PC-9 (cell line): ENCODE measurements around the gene PLOD3. TPM values are rescaled to one million over a fixed set of nuclear protein-coding genes. Genes with fewer than 3 reads are reported as not detected.
A peak's percentile ranks its signal among the peaks of the same experiment; 100 is the strongest.

ENCODE experiments used
- BruUV-seq: library from RNA; stranded (reverse); fragments of 400-500 nt; replicated peaks from 2 replicates; lab custom pipeline; 2021; lab: Mats Ljungman, UMichigan
- CTCF ChIA-PET: fragments of 300-600 bp; sonication (Branson Sonifier 250); formaldehyde crosslinking; loops from one replicate; lab custom pipeline; 2022; ENCODE audit warnings: antibody characterized with exemption; lab: Charles Lee
- POLR2A ChIA-PET: fragments of 300-600 bp; sonication (Branson Sonifier 250); formaldehyde crosslinking; loops from one replicate; lab custom pipeline; 2022; ENCODE audit warnings: antibody characterized with exemption; ENCODE audit not compliant: unreplicated experiment; lab: Charles Lee
- DNase-seq, 2 experiments: peaks; one replicate each; pipeline versions ENCODE4 v3.0.0 to v3.0.0-alpha.2; 2015 to 2022; ENCODE audit warnings: mixed read lengths in 1 of 2
- H2AFZ ChIP-seq: fragments of 200-600 bp; sonication (generic); 2 replicates; pipeline ENCODE4 v1.8.1; 2017; ENCODE audit warnings: antibody characterized with exemption
- H3F3A ChIP-seq: fragments of 200-600 bp; sonication (generic); 2 replicates; pipeline ENCODE4 v1.8.1; 2017; ENCODE audit warnings: antibody characterized with exemption, mild to moderate bottlenecking, low read depth; ENCODE audit not compliant: insufficient read depth
- H3K27ac ChIP-seq: fragments of 200-600 bp; sonication (generic); 2 replicates; pipeline ENCODE4 v1.6.1; 2016; ENCODE audit warnings: mixed run types
- H3K27me3 ChIP-seq: fragments of 200-600 bp; sonication (generic); 2 replicates; pipeline ENCODE4 v1.6.1; 2016; ENCODE audit warnings: low read depth, mixed run types; ENCODE audit not compliant: insufficient read depth
- H3K36me3 ChIP-seq: fragments of 200-600 bp; sonication (generic); 2 replicates; pipeline ENCODE4 v1.6.1; 2016; ENCODE audit warnings: low read depth, mixed run types
- H3K4me1 ChIP-seq: fragments of 200-600 bp; sonication (generic); replicated peaks from 2 replicates; pipeline ENCODE4 v1.6.1; 2016; ENCODE audit warnings: mixed run types; ENCODE audit not compliant: insufficient read depth
- H3K4me2 ChIP-seq: fragments of 200-600 bp; sonication (generic); 2 replicates; pipeline ENCODE4 v1.6.1; 2017; ENCODE audit warnings: mixed run types
- H3K4me3 ChIP-seq: fragments of 200-600 bp; sonication (generic); 2 replicates; pipeline ENCODE4 v1.6.1; 2016; ENCODE audit warnings: mixed run types
- H3K79me2 ChIP-seq: fragments of 200-600 bp; sonication (generic); 2 replicates; pipeline ENCODE4 v1.6.1; 2017; ENCODE audit warnings: low read depth, mixed run types
- H3K9me2 ChIP-seq: fragments of 200-600 bp; sonication (generic); 2 replicates; pipeline ENCODE4 v1.8.1; 2017; ENCODE audit warnings: mild to moderate bottlenecking; ENCODE audit not compliant: insufficient read depth
- H3K9me3 ChIP-seq: fragments of 200-600 bp; sonication (generic); 2 replicates; pipeline ENCODE4 v1.8.1; 2016; ENCODE audit warnings: low read depth; ENCODE audit not compliant: insufficient read depth
- H4K20me1 ChIP-seq: fragments of 200-600 bp; sonication (generic); 2 replicates; pipeline ENCODE4 v1.8.1; 2017; ENCODE audit not compliant: insufficient read depth
- CTCF ChIP-seq: fragments of 200-600 bp; sonication (generic); conservative IDR thresholded peaks from 2 replicates; pipeline ENCODE4 v1.6.1; 2017; ENCODE audit warnings: mixed run types, antibody characterized with exemption, mild to moderate bottlenecking, moderate library complexity
- EZH2 ChIP-seq: fragments of 200-600 bp; sonication (generic); IDR thresholded peaks from 2 replicates; pipeline ENCODE4 v1.8.0; 2017; ENCODE audit warnings: antibody characterized with exemption, low read depth
- intact Hi-C: fragments of 100-400 bp; cut with micrococcal nuclease; formaldehyde crosslinking; loops from one replicate; pipeline ENCODE4 v1.10.0; 2022; ENCODE audit not compliant: unreplicated experiment
- total RNA-seq: library from RNA; stranded (reverse); gene quantifications from 2 replicates; pipeline ENCODE4 v1.2.3, GENCODE V29; 2021

The PLOD3 gene
- total RNA-seq, 1 experiment from 2014 or later, result 93.2 TPM

- peak overlapping the region; percentile 52; the same call in 1 of the 2 replicates for H3K27ac ChIP-seq
- POLR2A ChIA-PET, result no interaction called here
- H3K9me3 ChIP-seq, result no peaks in the 10 kb centered on the region
- H2AFZ ChIP-seq, result peak overlapping the region; percentile 94
- 0 out of 2 replicates have a peak, but pooled peaks cover 9% of the 10 kb centered on the region for H3K36me3 ChIP-seq
- H3K9me2 ChIP-seq, result no peaks in the 10 kb centered on the region
- TSS peak; percentile 82 for BruUV-seq
- DNase-seq, result no peak
- peak overlapping the region; percentile 92 for H3K4me2 ChIP-seq
- CTCF ChIA-PET, result interaction anchor here (1.1 to 2.1 kb wide), 3 partner anchors 27 to 540 kb away, joined by 5 to 22 read pairs (median 7); partner anchors contain the start of genes PLOD3, POP7 and ZNHIT1
- no peaks in the 10 kb centered on the region for H3K27me3 ChIP-seq
- intact Hi-C loops, result no loop called here
- peaks cover 22% of the 10 kb centered on the region; the same call in 1 of the 2 replicates for H3F3A ChIP-seq
- H3K4me3 ChIP-seq, result peak overlapping the region; percentile 98
- peaks cover 18% of the 10 kb centered on the region for H3K4me1 ChIP-seq
- H3K79me2 ChIP-seq, result peaks cover 51% of the 10 kb centered on the region
- H4K20me1 ChIP-seq, result peaks cover 27% of the 10 kb centered on the region
- TF ChIP-seq EZH2, result no peak
- TF ChIP-seq CTCF, result no peak
Measured at GRCh38 chr7:101245147-101245668, 27.8 kb upstream of the PLOD3 start.

- TF ChIP-seq EZH2 (no peak), CTCF (peak; percentile 63)
- H2AFZ ChIP-seq, result peak within 1 kb of the TSS; percentile 94
Measured at GRCh38 chr7:101244375-101245146, 27.2 kb upstream of the PLOD3 start, which contains the start of gene FIS1. FIS1 (minus strand) TSS chr7:101245081; CDS start chr7:101245004, 77 bp downstream.

More at GRCh38 chr7:101244375-101245146, 27.2 kb upstream of the PLOD3 start, which contains the start of gene FIS1:
- no TSS peak for BruUV-seq
- no peaks in the 10 kb centered on the region for H3K27me3 ChIP-seq
- H3F3A ChIP-seq, result peaks cover 22% of the 10 kb centered on the region; the same call in 1 of the 2 replicates
- peak within 1 kb of the TSS; percentile 98 for H3K4me3 ChIP-seq
- peak within 1 kb of the TSS; percentile 52 for H3K27ac ChIP-seq
- ChIA-PET CTCF (interaction anchor here (0.6 to 2.1 kb wide), 8 partner anchors 12 to 539 kb away, joined by 3 to 22 read pairs (median 6); partner anchors contain the start of genes PLOD3, POP7, SLC12A9 and ZNHIT1), POLR2A (interaction anchor here (0.6 to 0.7 kb wide), 2 partner anchors 58 to 393 kb away, joined by 5 to 6 read pairs; no protein-coding TSS in a partner anchor)
- no peaks in the 10 kb centered on the region for H3K9me2 ChIP-seq
- peaks cover 44% of the 10 kb centered on the region for H3K79me2 ChIP-seq
- peaks cover 27% of the 10 kb centered on the region for H4K20me1 ChIP-seq
- intact Hi-C loops, result loop anchor here (1.0 kb wide), 4 partner anchors 8 to 100 kb away; partner anchors contain the start of gene ZNHIT1
- H3K9me3 ChIP-seq, result no peaks in the 10 kb centered on the region
- H3K4me1 ChIP-seq, result peaks cover 16% of the 10 kb centered on the region
- 0 out of 2 replicates have a peak, but pooled peaks cover 9% of the 10 kb centered on the region for H3K36me3 ChIP-seq
- peak within 1 kb of the TSS; percentile 92 for H3K4me2 ChIP-seq
- DNase-seq, result peak; percentile 74 to 95
